Activated effector memory CD4-positive, alpha-beta T cell treated with anti-CD3 and anti-CD28 coated beads, Interleukin-2, amount 50 U/mL, for 16 hours (primary cell): Measurements from ENCODE around the gene GDI2.
"Not testable (repeated sequence)": the region's sequence is repeated elsewhere in the genome, so short reads cannot be mapped to it uniquely, and the experiment has no call there.

Source experiments
- DNase-seq: peaks from one replicate; pipeline ENCODE4 v3.0.0-alpha.2; 2020

GDI2 gene

GRCh38 chr10:5827841-5828240 is 14.6 kb upstream of the GDI2 start:
- DNase-seq = peak; percentile 27

GRCh38 chr10:5826511-5826910 is 13.3 kb upstream of the GDI2 start:
- not testable (repeated sequence) for DNase-seq

DNA sequence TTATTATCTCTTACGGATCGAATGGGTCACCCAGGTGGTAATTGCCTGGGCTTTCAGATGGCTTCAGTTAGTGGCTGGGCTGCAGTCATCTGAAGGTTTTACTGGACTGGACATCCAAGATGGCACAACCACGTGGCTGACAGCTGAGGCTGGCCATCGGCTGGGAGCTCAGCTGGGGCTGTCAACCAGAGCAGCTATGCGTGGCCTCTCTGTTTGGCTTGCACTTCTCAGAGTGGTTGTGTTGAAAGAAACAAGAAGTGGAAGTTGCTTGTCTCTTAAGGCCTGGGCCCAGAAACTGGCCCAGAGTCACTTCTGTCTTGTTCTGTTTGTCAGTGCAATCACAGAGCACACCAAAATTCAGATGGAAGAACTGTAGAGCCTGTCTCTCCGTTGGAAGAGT is 5.7 kb upstream of the GDI2 start:
- DNase-seq = peak; percentile 33

DNA sequence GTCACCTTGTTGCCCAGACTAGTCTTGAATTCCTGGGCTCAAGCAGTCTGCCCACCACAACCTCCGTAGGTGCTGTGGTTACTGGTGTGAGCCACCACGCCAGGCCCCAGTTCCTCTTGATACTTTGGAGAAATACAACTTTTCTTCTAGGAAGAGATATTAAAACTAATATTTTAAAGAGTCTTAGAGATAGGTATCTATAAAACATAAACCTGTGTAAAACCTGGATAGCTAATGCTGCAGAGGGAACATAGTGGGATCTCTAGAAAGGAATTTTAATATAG is 4.8 kb upstream of the GDI2 start:
- no peak for DNase-seq

- DNase-seq = no peak
Measured at GRCh38 chr10:5817322-5818047, 4.3 kb upstream of the GDI2 start.

GRCh38 chr10:5816170-5816569 is 2.9 kb upstream of the GDI2 start:
- no peak for DNase-seq

- peak; percentile 51 for DNase-seq
Measured at GRCh38 chr10:5814110-5815107, 1.2 kb upstream of the GDI2 start.

DNA sequence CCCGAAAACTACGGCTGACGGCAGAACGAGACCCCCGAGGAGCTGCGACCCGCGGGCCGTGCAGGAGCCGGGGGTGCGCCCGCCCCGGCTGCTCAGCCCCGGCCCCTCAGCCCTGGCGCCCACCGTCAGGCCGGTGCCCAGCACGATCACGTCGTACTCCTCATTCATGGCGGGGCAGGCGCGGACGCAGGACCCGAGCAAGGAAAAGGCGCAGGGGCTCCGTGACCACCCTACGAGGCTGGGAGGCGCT is 218 bp downstream of the GDI2 start:
- DNase-seq = no peak

GRCh38 chr10:5812283-5813090 is 747 bp downstream of the GDI2 start:
- peak; percentile 82 for DNase-seq

DNA sequence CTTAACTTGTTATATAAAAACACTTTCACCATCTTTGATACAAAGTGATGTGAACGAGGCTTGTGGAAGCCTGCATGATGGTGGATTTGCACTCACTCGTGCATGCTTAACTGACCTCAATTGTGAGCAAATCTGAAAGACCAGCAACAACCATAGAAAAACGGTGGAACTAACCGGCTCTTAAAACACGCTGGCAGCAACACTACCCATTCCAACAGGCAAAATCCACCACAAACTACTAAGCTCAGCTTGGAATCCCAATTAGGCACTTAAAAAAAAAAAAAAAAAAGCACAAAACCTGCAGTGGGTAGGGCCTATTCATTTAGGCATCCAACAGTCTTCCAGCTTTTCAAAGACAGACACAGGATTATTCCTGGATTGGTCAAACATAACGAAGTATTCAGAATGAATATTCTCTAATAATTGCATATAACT is 1.8 kb downstream of the GDI2 start:
- DNase-seq = peak; percentile 61

DNA sequence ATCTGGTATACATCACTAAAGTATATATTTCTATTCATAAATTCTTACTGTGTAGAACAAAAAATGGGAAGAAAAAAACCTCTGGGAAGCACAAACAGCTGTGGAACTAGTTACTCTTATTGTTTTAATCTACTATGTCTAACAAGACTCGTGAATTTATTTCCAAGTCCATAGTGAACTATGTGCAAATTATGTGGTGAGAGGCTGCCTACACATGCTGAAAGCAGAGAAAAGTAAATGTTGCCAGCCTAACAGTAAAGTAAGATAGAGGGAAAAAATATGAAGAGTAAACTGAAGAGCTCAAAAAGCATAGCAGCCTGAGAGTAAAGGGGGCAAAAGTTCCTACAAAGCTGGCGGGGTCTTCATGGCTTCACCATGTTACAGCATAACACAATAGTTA is 3.0 kb downstream of the GDI2 start:
- no peak for DNase-seq

- no peak for DNase-seq
Measured at GRCh38 chr10:5809527-5810154, 3.6 kb downstream of the GDI2 start.

- not testable (repeated sequence) for DNase-seq
Measured at GRCh38 chr10:5808783-5809392, 4.3 kb downstream of the GDI2 start.

- no peak for DNase-seq
Measured at GRCh38 chr10:5806745-5807144, 6.5 kb downstream of the GDI2 start.

- DNase-seq = no peak
Measured at GRCh38 chr10:5805711-5806110, 7.5 kb downstream of the GDI2 start.

DNA sequence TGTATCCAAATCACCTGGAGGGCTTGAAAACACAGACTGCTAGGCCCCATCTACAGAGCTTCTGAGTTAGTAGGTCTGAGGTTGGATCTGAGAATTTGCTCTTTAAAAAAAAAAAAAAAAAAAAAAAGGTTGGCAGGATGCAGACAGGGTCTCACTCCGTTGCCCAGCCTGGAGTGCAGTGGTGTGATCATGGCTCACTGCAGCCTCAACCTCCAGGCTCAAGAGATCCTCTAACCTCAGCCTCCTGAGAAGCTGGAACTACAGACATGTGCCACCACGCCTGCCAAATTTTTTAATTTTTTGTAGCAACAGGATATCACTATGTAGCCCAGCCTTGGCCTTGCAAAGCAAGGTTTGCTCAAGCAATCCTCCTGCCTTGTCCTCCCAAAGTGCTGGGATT is 8.0 kb downstream of the GDI2 start:
- no peak for DNase-seq

DNA sequence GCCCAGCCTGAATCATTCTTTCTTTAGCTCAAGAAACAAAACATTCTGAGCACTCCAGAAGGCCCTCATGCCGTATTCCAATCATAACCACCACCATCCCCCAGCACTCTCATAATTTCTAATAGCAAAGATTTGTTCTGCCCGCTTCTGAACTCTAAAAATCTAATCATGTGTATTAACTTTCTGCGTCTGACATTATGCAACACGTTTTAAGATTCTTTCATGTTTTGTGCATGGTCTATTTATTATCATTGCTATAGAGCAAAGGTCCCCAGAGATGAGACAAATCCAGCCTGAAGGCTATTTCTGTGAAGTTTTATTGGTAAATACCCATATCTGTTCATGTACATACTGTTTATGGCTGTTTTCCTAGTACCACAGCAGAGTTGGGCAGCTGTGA is 8.8 kb downstream of the GDI2 start:
- DNase-seq = no peak

GRCh38 chr10:5800782-5801181 is 12.5 kb downstream of the GDI2 start:
- no peak for DNase-seq

GRCh38 chr10:5794236-5794635 is 19.0 kb downstream of the GDI2 start:
- DNase-seq = no peak

- DNase-seq = no peak
Measured at GRCh38 chr10:5789626-5790025, 23.6 kb downstream of the GDI2 start.

- no peak for DNase-seq
Measured at GRCh38 chr10:5788969-5789368, 24.3 kb downstream of the GDI2 start.

DNA sequence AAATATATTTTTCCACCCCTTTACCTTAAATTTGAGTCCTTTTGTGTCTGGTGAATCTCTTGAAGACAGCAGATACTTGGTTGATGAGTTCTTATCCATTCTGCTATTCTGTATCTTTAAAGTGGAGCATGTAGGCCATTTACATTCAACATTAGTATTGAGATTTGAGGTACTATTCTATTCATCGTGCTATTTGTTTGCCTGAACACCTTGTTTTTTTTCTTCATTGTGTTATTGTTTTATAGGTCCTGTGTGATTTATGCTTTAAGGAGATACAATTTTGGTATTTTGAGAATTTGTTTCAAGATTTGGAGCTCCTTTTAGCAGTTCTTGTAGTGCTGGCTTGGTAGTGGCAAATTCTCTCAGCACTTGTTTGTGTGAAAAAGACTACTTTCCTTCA is 29.9 kb downstream of the GDI2 start:
- no peak for DNase-seq

DNA sequence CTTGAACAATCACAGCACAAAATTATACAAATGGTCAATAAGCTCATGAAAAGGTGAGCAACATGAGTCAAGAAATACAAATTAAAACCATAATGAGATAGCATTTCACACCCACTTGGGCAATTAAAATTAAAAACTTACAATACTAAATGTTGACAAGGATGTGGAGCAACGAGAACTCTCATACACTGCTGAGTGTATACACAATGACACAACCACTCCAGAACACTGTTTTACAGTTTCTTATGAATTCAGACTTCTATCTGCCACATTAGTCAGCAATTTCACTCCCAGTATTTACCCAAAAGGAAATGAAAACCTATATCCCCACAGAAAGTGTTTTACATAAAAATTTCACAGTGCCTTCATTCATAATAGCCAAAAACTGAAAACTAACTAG is 31.1 kb downstream of the GDI2 start:
- no peak for DNase-seq
